H4 (cell line): ENCODE measurements around the gene SLC9B2. TPM values are rescaled to one million over a fixed set of nuclear protein-coding genes. Genes with fewer than 3 reads are reported as not detected.
A peak's percentile ranks its signal among the peaks of the same experiment; 100 is the strongest.

Experiments
- DNase-seq: peaks from one replicate; pipeline ENCODE4 v3.0.0-alpha.2; 2015; ENCODE audit warnings: low spot score
- total RNA-seq: library from RNA; depleted of rRNA; stranded (reverse); fragments of >200 nt; shearing (Covaris generic); gene quantifications from 2 replicates; pipeline ENCODE4 v1.2.3, GENCODE V29; 2014

The SLC9B2 gene
- total RNA-seq, 1 experiment from 2014 or later = 13.8 TPM

DNA sequence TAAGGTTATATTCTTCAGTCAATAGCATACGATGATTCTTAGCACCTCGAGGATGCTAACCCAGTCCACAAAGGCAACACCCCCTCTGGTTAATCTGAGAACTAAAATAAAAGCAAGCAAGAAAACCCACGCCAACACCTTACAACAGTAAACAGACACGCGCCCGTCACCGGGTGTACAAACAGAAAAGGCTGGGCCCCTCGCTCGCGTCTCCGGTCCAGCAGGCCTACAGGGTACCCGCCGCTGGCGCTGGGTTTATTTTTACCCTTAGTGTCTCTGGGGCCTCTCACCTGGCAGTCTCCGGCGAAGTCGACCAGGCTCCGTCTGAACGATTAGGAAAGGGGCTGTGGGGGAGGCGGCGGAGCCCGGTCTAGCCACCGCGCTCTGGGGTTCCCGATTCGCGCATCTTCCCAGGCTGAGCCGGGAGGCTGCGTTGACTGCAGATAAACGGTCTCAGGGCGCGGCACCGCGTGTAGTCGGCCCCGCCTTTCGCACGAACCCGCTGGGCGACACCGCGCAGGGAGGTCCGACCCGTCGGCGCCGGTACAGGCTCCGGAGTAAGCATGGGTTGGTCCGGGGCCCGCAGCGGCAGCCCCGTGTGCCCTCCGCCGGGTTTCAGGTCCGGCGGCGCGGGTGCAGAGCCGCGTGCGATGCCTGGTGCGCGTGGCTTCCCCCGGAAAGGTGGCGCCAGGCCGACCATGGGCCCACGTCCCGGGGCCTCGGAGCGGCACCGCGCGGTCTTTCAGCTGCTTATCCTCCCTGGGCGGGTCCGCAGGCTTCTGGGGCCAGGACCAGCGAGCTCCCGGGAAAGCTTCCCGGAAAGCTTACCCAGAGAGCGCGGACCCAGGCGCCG, 441 bp downstream of the SLC9B2 start:
- DNase-seq = peak; percentile 10

DNA sequence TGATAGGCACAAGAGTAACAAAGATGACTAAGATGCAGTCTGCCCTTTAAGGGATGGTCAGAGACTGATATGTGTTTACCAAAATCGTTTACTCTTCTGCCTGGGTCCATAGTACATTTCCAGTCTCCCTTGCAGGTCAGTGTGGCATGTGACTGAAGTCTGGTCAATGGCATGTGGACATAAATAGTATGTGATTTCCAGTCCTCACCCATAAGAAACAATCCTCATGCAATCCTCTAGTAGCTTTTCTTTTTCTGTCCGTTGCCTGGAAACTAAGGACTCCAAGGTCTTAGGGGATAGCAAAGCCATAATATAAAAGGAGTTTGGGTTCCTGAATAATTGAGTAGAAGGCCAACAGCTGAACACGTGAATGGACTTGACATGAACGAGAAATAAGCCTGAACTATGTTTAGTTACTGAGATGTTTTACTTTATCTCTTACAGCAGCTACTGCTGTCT, 1.1 kb downstream of the SLC9B2 start:
- DNase-seq = no peak

DNA sequence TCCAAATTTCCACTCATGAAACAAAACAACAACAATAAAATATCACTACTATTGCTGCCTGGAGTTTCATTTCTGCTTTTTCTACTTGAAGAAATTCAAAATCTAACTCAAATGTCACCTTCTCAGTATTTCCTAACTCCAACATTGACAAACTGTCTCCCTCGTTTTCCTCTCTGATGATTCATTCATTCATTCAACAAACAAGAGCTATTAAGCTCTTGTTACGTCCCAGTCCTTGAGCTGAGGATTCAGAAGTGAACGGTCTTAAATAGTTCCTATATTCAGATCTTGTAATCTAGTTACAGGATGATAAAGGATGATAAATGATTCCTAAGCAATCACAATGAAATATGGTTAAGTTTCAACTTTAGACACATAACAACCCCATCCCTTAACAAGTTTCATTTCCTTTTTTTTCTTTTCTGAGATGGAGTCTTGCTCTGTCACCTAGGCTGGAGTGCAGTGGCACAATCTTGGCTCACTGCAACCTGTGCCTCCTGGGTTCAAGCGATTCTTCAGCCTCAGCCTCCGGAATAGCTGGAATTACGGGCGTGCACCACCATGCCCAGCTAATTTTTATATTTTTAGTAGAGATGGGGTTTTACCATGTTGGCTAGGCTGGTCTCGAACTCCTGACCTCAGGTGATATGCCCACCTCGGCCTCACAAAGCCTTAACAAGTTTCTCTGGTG, 1.7 kb downstream of the SLC9B2 start:
- DNase-seq = no peak

DNA sequence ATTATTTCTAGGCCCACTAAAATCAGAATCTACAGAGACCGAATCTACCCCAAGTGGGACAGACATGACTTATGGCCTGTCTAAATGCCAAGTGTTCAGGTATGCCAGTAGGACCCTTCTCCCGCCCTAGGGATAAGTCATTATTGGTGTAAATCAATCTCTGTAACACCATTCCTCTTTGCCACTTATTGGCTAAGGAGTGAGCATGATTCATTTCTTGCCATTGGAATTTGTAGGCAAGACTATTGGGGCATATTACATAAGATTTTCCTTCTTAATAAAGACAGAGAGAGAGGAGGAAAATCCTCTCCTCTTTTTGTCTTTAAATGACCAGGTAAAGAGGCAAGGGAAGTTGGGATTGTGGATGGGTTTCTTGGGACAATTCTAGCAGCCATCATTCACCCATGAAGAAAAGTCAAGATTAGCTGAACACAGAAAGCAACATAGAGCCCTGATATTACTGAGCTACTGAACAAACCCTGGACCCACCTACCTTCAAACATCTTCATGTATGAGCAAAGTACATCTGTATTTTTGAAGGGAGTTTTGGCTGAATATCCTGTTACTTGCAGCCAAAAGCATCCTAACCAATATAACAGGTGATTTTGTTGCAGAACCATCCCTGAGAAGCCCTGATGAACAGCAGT, 2.6 kb downstream of the SLC9B2 start:
- no peak for DNase-seq

DNA sequence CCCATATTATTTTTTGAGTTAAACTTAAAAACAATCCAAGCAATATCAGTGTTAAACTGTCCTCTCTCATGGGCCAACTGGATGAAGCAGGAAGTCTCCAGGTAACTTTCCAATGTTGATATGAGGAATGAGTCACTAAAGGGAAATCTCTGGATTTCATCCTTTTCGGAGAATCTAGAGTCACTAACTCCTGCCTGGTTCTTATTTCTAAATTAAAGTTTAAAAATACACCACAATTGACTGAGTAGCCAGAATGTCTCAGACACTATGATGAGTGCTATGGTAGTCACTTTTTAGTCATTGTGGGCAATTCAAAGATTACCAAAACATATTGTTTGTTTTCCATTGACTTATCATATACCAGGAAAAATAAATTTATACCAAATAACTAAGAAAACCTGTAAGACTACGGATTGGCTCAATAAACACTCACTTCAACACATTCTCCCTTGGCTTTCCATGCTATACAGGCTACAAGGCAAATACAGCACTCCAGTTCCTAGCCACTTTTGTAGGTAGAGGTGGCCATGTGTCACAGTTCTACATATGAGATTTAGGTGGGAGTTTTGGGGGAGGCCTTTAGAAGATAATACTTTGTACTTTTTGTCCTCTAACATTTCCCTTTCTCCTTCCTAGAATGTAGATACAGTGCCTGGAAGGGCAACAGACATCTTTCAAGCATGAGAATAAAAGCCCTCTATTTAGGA, 8.6 kb downstream of the SLC9B2 start:
- DNase-seq = no peak

DNA sequence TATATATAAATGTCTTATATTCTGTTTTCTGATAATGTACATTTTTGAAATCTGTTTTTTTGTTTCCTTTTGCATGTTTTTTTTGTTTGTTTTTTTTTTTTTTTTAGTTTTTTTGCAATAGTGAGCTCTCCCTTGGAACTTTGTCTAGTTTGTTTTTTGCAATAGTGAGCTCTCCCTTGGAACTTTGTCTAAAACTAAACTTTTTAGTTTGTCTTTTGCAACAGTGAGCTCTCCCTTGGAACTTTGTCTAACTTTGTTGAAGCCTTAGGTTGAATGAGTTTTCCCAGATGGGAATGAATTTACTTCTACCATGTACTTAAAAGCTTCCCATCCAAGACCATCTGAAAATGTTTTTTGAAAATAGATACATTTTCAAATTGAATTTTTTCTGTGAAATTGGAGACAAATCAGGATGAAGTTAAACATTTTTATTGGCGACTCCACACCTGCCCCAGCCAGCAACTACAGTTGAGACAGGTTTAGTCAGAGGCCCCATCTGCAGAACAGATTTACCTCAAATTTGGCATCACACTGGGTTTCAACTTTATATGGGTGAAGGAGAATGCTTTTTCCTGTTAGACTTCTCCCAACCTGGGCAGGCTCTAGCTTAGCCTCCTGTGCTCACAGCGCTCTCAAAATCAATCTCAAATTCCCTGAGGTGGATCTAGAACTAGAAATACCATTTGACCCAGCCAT, 16.0 kb downstream of the SLC9B2 start:
- no peak for DNase-seq

DNA sequence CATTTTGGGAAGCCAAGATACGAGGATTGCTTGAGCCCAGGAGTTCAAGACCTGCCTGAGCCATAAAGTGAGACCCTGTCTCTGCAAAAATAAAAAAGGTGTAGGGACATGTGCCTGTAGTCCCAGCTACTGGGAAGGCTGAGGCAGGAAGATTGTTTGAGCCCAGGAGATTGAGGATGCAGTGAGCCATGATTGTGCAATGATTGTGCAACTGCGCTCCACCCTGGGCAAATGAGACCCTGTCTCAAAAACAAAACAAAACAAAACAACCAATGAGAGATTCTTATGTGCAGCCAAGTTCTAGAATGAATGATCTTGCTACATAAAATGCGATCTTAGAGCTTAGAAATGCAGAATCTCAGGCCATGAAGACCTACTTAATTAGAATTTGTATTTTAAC, 22.5 kb downstream of the SLC9B2 start:
- no peak for DNase-seq

DNA sequence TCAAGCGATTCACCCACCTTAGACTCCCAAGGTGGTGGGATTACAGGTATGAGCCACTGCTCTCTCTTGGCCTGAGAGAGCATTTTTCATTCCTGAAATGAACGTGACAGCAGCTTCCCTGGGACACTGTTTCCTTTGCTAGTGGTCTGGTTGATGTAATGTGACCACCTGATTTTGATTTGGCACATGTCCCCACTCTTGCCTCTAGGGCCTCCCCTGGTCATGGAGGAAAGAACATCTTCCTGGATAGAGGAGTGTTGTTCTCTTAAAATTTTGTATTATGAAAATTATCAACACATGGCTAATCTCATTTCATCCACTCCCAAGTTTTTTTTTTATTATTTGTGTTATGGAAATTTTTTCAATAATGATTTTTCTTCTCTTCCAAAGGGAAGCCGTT, 23.8 kb downstream of the SLC9B2 start:
- DNase-seq = no peak

DNA sequence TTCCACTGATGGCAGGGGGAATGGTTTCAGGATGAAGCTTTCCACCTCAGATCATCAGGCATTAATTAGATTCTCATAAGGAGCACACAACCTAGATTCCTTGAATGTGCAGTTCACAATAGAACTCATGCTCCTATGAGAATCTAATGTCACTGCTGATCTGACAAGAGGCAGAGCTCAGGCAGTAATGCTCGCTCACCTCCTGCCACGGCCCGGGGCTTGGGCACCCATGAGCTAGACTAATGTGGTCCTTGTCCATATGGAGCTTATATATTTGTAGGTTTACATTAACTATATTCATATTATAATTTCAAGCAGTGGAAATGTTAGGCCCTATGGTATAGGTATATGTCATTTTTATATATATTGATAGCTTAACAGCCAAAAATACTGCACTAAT, 24.4 kb downstream of the SLC9B2 start:
- DNase-seq = no peak

DNA sequence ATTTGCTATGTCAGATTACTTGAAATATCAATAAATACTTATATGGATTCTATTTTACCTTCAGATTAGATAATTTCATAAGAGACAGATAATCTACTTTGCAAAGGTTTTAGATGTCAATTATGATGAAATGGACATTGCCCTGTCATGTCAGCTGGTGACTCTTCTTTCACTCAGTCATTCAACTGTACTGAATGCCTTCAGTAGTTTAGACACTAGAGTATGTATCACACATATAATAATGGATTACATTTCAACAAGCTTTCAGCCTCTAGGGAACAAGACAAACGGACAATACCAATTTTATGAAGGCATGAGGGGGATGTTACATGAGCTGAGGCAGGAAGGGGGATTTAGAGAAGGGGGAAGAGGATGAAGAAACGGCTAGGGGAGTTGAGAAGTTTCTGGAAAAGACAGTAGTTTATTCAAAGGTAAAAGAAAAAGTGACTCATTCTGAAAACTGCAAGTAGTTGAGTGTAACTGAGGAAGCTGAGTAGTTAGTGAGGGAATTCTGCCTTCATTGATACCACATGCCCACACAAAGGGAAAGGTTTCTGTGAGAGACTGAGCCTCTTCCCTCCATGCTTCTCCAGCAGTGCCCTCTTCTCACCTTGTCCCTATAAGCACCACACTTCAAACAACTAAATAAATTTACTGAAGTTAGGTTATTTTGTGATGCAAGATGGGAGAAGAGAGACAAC, 25.7 kb downstream of the SLC9B2 start:
- no peak for DNase-seq

DNA sequence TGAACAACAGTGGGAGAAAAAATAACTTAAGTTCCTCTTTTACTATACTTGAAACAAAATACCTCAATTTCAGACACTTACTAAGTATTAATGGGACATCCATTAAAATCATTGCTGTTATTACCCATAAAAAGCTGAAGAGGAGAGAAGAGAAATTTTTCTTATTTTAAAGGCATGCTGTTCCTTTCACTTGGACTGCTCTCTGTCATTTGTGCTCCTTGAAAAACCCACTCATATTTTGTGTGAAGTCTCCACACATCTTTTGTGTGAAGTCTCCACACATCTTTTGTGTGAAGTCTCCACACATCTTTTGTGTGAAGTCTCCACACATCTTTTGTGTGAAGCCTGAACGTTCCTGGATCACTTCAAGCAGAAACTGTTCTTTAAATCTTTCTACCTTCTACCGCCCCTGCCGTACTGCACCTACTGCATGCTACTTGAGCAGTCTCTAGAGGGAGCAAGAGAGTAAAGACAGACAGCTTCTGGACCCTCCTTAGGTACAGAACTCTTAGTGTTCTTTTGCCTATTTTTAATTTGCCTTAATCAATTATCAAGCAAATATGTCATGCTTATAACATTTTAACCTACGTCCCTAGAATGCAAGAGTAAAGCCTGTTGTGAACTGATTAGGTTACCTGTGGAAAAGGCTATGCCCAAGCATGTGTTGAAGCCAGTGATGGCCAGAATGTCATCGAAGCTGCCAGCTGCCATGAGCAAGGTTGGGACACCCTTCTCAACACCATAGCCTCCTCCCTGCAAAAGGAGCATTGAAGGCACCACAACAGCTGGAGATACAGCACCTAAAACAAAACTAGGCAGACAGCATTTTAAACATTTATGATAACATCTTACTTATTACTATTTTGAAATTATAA, 29.9 kb downstream of the SLC9B2 start:
- peak; percentile 22 for DNase-seq

DNA sequence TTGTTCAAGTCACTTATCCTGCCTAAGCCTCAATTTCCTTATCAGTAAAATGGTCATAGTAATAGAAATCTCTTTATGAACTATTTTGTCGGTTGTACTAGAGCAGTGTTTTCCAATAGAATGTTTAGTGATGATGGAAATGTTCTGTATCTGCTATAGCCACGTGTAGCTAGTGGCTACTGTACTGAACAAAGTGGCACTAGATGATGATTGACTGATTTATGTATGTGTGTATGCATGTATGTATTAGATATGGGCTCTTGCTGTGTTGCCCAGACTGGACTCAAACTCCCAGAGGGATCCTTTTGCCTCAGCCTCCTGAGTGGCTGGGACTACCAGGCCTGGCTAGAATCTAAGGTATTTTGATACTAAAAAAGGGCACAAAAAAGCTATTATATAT, 32.4 kb downstream of the SLC9B2 start:
- DNase-seq = no peak

DNA sequence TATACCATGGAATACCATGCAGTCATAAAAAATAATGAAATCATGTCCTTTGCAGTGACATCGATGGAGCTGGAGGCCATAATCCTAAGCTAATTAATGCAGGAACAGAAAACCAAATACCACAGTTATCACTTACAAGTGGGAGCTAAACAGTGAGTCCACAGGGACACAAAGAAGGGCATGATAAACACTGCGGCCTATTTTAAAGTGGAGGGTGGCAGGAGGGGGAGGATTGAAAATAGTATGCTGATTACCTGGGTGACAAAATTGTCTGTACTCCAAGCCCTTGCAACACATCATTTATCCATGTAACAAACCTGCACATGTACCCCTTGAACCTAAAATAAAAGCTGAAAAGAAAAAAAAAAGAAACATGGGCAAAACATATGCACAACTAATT, 40.4 kb downstream of the SLC9B2 start:
- DNase-seq = no peak

DNA sequence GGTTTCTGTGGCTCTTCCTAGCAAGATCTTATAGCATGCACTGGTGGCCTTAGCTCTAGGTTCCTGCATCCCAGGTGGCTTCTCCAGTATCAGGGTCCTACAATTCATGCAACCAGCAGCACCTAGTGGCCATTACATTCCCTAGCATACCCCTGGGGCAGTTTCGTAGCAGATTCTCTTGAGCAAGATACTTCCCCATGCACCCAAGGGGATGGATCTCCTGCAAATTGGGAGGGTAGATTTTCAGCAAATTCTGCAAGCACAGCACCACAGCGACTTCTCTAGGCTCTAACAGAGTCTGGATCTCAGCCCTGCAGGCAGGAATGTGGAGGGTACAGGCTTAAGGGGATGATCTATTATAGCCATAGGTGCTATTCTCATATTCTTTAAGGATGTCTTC, 44.0 kb downstream of the SLC9B2 start:
- peak; percentile 37 for DNase-seq

DNA sequence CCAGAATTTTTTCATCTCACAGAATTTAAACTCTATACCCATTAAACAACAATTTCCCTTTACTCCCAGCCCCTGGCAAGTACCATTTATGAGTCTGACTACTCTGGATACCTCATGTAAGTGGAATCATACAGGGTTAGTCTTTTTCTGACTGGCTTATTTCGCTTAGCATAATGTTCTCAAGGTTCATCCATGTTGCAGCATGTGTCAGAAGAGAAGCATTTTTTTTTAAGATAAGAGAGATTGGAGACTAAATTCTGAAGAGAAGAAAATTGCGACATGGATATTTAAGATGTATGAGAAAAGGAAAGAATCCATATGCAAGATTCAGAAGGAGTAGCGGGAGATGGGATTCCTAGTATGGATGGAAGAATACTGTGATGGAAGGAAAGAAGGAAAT, 45.8 kb downstream of the SLC9B2 start:
- DNase-seq = no peak

DNA sequence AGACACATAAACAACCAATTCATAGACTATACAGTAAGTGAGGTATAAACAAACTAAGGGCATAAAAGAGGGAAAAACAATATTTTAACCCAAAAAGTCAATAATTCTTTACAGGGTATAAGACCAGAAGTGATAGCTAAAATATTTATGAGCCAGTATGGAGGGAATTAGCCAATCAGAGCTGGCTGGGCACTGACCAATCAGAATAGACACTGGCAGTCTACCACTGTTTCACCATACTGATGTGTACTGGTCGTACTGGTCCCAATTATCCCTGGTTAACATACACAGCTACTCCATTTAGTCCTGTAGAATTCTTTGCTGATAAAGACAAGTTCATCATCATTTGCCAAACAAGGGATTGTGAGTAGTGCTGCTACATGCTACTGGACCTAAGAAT, 47.3 kb downstream of the SLC9B2 start:
- DNase-seq = no peak

DNA sequence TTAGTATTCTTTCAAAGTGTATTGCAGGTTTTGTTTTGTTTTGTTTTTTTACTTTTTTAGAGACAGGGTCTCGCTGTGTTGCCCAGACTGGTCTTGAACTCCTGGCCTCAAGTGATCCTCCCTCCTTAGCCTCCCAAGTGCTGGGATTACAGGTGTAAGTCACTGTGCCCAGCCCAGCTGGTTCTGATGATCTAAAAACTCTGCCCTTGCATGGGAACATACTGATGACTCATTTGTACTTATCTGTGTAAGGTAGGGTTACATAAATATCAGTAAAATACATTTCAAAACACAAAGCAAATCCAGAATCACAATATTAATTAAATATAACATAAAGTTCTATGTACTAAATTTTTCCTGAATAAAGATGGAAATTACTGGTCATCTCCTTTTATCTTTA, 49.7 kb downstream of the SLC9B2 start:
- DNase-seq = no peak

DNA sequence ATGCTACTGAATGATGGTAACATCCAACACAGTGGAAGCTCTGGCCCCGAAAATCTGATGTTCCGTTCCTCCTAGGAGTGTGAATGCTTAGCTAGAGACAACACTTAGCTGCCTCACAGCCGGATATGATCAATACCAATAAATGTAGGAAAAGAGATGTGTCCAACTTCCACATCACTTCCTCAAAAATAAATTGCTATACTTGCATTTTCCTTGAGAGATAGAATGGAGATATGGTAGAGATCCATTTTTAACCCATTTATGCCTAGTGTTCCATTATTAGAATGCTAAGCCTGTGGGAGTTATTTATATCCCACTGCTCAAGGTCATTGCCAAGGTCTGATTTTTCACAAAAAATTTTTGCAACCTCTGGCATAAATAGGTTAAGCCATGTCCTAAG, 51.6 kb downstream of the SLC9B2 start:
- no peak for DNase-seq

DNA sequence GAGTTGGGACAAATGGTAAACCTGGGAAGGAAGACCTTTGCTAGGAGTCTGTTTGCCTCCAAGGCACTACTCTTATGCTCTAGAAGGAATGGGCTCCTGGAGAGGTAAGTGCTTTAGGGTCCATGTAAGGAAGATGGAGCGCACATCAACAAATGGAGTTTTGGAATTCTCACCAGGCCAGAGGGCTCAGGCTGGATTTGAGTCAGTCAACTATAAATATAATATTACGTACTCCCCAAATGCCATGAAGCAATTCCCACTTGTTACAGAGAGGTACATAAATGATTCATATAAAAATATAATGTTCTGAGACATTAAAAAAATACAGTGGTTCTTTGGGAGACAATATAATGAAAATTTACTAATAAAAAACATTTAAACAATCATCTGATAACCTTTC, 55.4 kb downstream of the SLC9B2 start:
- no peak for DNase-seq
